CD4-positive, alpha-beta T cell treated with Interleukin-2 at 100 ng/mL for 4 hours (primary cell): Measurements from ENCODE around the gene RSRP1.
A peak's percentile ranks its signal among the peaks of the same experiment; 100 is the strongest.
"Not testable (repeated sequence)": the region's sequence is repeated elsewhere in the genome, so short reads cannot be mapped to it uniquely, and the experiment has no call there.

Source experiments
- DNase-seq: peaks from one replicate; pipeline ENCODE4 v3.0.0-alpha.2; 2020; ENCODE audit warnings: low spot score

RSRP1 gene

DNA sequence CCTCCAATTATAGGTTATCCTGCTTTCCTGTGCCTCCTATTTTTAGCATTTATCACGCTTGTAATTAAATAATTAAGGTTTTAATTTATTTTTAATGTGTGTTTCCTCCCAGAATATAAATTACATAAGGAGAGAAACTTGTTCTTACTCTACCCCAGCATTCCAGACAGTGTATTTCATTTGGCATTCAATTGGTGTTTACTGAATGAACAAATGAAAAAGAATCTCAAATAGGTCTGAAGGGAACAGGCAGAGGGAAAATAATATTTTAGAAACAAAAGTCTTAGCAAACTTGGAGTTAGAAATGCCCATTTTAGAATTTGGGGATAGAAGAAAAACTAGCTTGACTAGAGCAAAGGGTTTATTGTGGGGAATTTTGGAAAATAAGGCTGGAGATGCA is 9.9 kb upstream of the RSRP1 start:
- DNase-seq: no peak

DNA sequence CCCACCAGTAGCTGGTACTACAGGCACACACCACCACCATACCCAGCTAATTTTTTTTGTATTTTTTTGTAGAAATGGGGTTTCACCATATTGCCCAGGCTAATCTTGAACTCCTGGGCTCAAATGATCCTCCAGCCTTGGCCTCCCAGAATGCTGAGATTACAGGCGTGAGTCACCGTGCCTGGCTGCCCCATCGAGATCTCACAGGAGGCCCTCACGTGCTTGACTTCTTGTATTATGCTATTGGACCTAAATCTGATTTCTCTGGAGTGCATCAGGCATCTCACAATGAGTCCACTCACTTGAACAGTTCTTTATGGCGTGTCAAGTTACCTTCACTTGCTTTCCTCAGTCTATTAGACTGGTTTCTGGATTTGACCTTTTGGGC is 9.3 kb upstream of the RSRP1 start:
- no peak for DNase-seq

DNA sequence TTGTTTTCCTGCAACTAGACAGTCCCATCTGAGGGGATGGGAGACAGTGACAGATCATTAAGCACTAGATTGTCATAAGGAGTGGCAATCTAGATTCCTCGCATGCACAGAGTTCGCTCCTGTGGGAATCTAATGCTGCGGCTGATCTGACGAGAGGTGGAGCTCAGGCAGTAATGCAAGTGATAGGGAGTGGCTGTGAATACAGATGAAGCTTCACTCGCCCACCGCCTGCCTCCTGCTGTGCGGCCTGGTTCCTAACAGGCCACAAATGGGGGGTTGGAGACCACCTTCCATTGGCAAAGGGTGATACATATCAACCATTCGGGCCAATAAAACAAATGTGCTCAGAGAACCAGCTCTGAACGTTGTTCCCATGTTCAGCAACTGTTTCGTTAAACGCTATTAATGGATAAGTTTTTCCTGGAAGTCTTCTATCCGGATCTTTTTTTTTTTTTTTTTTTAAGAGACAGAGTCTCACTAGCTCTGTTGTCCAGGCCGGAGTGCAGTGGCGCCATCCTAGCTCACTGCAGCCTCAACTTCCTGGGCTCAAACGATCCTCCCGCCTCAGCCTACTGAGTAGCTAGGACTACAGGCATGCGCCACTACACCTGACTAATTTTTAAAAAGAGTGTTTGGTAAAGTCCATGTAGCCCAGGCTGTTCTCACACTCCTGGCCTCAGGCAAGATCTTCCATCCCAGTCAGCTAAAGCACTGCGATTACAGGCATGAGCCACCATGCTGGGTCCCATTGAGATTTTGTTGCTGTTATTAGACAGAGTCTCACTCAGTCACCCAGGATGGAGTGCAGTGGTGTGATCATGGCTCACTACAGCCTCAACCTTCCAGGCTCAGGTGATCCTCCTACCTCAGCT is 8.7 kb upstream of the RSRP1 start:
- no peak for DNase-seq

DNA sequence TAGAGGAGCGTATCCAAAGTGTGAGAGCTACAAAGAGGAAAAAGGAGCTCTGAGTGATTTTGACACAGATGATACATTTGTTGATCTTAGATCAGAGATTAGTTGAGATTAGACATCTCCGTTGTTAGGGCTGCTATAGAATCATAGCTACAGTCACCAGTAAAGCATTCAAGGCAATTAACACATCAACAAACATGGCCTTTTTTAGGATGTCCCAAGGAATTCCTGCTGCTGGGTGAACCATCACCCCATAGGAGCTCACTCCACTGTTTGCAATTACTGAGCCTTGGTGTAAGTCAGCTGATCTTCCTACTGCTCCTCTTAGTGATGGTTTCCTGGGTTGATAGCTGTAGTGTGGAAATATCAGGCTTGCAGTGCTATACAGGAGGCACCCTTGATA is 6.7 kb upstream of the RSRP1 start:
- no peak for DNase-seq

DNA sequence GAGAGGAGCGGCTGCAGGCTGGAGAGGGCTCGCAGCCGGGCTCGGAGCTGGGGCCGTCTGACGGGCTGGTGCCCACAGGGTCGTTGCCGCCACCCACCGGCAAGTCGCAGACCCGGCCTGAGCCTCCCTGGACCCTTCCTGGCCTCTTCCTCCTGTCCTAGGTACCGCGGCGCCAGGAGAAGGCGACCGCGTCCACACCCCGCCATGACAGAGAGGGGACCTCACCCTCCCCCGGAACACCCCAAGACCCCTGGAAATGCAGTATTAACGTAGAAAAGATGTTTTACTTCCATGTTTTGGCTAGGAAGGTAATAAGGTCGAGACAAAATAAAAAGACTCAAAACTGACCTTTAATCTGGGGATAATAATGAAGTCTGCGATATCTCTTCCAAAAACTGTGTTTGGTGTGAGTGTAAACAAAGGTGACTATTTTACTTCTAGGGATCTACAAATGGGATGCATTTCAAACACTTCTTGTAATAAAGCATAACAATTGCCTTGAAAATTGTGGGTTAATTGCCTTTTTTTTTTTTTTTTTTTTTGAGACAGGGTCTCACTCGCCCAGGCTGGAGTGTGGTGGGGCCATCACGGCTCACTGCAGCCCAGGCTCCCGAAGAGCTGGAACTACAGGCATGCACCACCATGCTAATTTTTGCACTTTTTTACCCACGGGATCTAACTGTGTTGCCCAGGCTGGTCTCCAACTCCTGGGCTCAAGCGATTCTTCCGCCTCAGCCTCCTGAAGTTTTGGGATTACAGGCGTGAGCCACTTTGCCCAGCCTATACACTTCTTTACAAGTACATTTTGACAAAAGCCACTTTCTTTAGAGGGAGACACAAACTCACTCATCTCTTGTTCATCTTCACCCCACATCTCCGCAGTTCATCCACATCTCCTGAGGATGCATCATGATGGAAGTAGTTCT is 838 bp upstream of the RSRP1 start:
- no peak for DNase-seq

DNA sequence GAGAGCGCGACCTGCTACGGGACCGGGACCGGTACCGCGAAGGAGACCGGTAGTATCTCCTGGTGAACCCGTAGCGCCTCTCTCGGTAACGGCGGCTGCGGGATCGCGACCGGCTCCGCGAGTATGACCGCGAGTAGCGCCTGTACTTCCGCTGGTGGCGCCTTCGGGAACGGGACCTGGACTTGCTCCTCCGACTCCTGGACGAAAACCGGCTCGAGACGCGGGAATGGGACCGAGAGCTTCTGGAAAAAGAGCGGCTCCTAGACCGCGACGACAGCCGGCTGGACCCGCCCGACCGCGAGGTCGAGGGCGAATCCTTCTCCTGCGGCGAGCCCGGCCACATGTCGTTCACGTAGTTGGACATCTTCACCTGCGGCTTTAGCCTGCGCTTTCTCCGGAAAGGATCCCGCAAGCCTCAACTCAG is 642 bp downstream of the RSRP1 start:
- no peak for DNase-seq

DNA sequence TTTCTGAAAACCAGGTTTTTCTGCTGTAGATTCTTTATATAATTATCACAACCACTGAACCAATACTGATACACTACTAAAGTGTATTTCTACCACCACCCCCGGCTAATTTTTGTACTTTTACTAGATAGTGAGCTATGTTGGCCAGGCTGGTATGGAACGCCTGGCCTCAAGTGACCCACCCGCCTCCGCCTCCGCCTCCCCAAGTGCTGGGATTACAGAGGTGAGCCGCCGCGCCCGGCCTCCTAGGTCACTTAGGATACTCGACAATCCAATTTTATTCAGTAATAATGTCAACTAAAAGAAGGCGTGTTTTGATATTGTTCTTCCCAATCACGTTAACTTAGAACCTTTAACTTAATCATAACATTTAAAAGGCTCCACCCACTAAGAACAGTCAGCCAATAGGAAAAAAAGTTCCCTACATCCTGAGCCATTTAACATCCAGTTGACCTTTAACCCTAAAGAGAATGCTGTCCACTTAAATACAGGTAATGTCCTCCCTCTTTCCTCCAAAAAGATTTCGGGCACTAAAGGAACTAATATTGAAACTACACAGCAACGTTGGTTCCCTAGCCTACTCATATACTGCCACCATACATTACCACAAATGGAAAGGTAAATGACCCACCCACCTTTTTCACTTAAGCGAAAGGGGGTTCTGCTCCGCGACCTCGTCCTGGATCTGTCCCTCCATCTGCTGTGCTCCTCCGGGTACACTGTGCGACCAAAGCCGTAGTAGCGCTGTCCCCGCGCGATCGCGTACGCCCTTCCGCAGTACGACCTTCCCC is 1.2 kb downstream of the RSRP1 start:
- peak; percentile 15 for DNase-seq

DNA sequence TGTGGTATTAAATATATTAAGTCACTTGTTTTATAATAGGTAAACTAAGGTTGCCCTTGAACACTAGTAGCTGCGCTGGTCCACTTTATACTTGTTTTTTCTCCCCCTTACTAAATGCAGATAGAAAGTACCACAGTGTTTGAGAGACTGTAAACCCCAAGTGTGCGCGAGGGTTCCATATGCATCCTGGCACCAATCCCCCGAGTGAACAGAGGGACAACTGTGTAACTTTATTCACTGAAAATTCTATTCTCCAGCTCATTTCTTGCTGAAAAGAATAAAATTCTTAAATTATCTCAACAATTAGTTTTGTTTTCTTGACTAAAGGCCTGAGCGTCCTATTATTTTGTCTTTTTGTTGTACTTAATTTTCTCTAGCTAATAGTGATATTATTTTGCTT is 1.9 kb downstream of the RSRP1 start:
- no peak for DNase-seq

DNA sequence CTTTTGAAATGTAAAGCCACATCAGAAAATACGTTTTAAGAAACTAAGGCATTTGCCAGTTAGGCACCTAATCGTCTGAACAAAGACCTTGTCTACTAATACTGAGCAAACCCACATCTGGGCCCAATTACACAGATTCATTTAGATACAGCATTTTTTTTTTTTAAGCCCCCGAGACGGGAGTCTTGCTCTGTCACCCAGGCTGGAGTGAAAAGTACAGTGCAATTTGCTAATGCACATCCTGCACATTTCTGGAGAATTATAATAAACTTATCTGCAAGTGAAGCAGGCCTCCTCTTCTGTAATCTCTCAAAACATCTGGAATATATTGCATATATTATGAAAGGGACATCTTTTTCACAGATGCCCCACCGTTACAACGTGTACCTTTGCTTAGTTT is 3.3 kb downstream of the RSRP1 start:
- no peak for DNase-seq

DNA sequence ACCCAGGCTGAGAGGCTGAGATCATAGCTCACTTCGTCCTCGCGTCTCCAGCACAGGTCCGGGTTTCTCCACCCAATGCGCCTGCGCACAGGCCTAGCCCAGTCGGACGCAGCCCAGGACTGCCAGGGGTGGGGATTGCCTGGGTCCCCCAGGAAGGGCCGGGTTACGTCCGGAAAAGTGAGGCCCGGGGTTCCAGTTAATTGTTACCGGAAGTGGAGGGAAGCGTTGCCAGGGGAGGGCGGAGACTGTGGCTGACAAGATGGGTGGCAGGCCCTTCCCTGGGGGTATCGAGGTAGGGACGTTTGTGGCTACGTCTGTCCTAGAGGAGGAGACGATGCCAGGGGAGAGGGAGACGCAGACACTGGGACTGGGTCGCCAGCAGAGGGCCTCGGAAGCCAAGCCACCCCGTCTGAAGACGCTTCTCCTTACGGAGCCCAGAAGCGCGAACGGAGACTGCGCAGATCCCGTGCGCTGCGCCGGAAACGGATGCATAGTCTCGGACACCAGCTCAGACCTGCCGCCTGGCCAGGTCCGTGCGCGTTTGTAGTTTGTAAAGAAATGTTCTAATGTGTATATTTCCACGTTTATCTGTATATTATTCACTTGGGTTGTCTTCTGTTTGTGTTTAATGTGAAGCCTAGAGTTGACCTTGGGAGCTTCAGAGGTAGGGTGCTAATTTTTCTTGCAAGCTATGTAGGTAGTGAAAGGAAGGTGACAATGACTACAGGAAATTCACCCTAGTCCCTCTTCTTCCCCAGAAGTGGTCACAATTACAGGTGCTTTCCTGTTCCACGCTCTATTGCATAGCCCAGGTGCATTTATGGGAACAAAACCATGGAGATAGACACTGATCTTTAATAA is 7.3 kb downstream of the RSRP1 start:
- peak; percentile 93 for DNase-seq

DNA sequence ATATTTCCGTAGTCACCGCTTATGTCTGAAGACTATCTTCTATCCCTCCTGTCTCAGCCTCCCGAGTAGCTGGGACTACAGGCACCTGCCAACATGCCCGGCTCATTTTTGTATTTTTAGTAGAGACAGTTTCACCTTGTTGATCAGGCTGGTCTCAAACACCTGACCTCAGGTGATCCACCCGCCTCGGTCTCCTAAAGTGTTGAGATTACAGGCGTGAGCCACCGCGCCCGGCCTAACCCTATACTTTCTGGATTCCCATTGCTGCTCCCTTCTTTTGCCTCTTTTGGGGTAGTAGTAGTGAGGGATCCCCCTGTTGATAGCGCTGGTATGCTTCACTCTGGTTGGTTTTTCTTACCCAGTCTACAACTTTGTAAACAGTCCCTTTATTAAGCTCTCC is 9.2 kb downstream of the RSRP1 start:
- no peak for DNase-seq

DNA sequence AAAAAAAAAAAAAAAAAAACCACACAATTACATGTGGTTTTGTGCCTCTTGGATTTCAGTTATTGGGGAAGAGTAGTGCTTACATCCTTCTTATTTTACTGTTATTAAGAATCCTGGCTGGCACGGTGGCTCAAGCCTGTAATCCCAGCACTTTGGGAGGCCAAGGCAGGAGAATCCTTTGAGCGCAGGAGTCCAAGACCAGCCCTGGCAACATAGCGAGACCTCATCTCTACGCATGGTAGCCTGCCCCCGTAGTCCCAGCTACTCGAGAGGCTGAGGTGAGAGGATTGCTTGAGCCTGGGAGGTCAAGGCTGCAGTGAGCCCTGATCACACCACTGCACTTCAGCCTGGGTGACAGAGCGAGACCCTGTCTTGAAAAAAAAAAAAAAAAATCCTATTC is 11.0 kb downstream of the RSRP1 start:
- not testable (repeated sequence) for DNase-seq

DNA sequence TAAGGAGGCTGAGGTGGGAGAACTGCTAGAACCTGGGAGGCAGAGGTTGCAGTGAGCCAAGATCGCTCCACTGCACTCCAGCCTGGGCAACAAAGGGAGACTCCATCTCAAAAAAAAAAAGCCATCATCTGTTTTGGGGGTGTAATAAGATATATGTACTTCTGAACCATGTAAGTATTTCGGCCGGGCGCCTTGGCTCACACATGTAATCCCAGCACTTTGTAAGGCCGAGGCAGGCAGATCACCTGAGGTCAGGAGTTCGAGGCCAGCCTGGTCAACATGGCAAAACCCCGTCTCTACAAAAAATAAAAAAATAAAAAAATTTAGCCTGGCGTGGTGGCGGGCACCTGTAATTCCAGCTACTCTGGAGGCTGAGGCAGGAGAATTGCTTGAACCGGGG is 11.8 kb downstream of the RSRP1 start:
- not testable (repeated sequence) for DNase-seq

DNA sequence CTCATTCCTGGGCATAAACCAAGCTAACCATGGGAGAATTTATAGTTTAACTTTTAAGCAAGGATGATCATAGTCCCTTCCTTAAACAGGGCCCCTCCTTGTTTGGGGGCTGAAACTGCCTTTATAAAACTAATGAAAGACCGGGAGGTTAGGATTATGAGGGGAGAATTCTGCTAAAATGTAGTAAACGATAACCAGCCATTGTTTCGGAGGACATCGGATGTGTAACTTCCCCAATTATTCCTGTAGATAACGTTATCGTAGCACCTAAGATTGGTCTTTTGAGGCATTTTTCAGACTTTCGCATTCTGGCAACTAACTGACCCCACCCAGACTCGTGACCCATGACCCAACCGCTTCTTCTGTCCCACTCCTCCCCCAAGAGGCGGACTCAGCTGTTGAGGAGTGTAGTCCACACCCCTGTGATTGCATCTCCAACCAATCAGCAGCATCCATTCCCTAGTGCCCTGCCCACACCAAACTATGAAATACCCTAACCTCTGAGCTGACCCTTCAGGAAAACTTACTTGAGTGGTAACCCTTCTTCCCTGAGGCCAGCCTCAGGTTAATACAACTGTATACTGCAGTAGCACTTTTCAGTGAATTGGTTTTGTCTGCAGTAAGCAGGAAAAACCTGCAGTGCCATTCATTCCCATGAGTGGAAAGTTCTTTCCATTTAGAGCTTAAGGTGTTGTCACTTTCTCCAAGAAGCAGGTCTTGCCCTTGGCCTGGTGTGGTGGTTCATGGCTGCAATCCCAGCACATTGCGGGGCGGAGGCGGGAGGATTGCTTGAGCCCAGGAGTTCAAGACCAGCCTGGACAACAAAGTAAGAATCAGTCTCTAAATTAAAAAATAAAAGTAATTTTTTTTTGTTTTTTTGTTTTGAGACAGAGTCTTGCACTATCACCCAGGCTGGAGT is 14.1 kb downstream of the RSRP1 start:
- DNase-seq: peak; percentile 72

DNA sequence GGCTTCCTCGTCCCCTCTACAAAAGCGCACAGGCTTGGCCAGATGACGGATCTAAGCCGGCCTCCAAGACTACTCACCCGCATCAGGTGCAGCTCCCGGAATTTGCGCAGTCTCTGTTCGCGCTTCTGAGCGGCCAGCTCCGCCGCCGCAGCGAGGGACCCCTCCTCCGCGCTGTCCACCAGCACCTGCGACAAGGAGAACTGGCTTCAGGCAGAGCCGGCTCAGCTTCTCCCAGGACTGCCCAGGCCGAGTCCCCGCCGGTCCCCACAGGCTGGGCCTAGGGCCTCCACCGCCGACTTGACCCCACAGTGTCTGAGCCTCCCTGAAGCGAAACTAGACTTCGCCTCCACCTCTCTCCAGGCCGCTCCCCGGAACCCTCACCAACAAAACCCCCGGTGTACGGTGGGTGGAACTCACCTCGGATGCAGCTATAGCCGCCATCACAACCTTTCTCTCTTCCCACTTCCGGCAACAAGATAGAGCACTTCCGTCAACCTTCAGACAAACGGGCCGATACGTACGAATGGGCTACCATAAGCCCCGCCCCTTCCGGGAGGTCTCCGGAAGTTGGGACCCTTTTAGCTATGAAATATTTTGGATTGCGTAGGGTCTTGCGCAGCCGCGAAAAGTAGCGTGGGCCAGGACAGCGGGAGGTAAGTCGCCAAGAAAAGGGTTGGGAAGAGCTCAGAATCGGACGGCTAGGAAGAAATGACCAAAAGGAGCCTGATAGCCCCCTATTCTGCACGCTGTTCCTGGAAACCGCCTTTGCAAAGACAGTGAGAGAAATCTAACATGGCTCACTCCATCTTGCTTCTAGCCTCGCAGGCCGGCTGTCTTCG is 15.0 kb downstream of the RSRP1 start, which contains the start of gene SYF2:
SYF2 (minus strand) TSS at position 476 of the 839 bp plus-strand sequence; CDS start at position 441, 35 bp downstream.
- DNase-seq: peak; percentile 92

DNA sequence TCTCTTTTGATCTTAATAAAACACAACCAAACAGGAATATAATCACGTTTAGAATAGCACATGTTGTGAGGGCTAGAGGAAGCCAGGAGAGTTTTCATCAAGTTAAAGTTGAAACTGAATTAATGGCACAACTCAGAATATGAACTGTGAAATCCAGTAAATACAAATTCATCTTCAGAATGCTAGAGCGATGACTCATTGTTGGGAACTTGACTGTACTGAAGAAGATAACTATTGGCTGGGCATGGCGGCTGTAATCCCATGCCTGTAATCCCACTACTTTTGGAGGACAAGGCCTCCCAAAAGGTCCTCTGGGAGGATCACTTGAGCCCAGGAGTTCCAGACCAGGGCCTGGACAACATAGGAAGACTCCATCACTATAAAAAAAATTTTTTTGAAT is 23.8 kb downstream of the RSRP1 start:
- DNase-seq: no peak

DNA sequence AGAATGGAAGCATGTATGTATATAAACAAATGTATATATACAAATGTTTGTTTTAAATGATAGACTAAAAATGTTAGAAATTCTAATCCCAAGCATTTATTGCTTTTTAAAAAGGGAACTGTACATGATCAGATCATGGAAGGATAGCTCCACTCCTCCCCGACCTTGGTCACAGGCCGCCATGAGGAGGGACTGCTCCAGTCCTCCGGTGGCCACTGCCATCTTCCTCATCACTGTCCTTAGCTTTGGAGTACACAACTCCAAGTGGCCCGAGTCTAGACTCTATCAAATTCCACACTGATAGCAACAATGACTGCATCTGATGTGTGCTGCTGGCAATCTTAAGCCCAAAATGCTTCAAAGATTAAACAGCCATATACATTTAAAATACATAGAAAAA is 24.6 kb downstream of the RSRP1 start:
- DNase-seq: no peak

DNA sequence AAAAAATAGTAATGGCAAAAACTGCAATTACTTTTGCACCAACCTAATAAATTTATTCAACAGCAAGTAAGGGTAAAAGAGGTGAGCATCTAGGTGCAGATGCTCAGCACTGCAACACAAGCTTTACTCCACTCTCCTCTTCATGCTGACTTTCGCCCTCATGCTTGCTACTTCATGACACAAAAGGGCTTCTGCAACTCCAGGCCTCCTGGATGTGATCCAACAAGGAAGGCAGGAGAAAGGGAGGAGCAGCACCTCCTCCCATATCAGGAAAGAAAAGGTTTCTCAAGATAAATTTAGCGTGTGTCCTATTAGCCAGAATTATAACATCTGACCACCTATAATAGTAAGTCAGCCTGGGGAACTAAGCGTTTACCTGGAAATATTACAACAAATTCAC is 26.6 kb downstream of the RSRP1 start:
- no peak for DNase-seq

DNA sequence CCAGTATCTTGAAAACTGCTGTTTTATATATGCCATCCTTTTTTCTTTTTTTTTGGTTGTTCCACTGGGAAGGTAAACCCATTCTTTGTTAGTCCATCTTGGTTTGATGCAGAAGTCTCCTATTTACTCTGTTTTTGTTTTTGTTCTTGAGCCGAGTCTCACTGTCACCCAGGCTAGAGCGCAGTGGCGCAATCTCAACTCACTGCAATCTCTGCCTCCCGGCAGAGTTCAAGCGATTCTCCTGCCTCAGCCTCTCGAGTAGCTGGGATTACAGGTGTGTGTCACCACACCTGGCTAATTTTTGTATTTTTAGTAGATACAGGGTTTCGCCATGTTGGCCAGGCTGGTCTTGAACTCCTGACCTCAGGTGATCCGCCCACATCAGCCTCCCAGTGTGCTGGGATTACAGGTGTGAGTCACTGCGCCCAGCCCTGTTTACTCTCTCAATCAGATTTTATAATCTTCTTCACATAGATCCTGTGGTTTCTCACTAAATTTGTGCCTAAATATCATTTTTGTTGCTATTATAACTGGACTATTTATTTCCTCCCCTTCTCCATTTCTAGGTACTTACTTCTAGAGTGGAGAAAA is 27.5 kb downstream of the RSRP1 start:
- no peak for DNase-seq
